Measurements from ENCODE around the gene TMEM204.

DNA sequence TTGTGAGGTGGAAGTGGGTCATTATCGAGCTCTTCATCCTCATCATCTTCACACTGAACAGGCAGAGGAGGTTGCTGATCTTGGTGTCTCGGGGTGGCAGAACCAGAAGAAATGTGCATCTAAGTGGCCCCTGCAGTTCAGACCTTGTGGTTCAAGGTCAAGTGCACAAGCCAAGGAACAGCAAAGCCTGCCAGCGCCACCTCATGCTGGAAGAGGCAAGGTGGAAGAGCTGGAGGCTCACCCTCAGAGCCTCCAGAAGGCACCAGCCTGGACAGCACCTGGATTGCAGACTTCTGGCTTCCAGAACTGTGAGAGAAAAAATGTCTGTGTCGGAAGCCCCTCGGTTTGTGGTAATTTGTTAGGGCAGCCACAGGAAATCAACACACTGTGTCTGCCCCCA is 45.7 kb downstream of the TMEM204 start:
- no peak for TF ChIP-seq POLR2AphosphoS5 (IDR thresholded peaks at IDR 0.05; ENCODE audit: low read depth, low read length)
- no peak for TF ChIP-seq GABPA (IDR thresholded peaks at IDR 0.05; ENCODE audit: low read depth)
- no peak for TF ChIP-seq GATA2 (CRISPR knock-in tag; IDR thresholded peaks at IDR 0.05)
- TF ChIP-seq CTCF (IDR thresholded peaks at IDR 0.05): no peak
- TF ChIP-seq RAD21 (IDR thresholded peaks at IDR 0.05; ENCODE audit: low read length): no peak
- TF ChIP-seq EP300 (IDR thresholded peaks at IDR 0.05; ENCODE audit: borderline replicate concordance in 1 of 2, low read depth in 1 of 2, low read length in 1 of 2): no peak
- no peak for TF ChIP-seq TAF1 (IDR thresholded peaks at IDR 0.05; ENCODE audit: borderline replicate concordance, low read depth, low read length)
- TF ChIP-seq USF1 (IDR thresholded peaks at IDR 0.05; ENCODE audit: borderline replicate concordance, low read depth): no peak
- TF ChIP-seq FOXJ3 (CRISPR knock-in tag; IDR thresholded peaks at IDR 0.05): no peak
- TF ChIP-seq RXRA (IDR thresholded peaks at IDR 0.05; ENCODE audit: borderline replicate concordance, low read depth): no peak
- TF ChIP-seq EZH2phosphoT487 (IDR thresholded peaks at IDR 0.05; ENCODE audit: borderline replicate concordance, low read depth): no peak
- no peak for TF ChIP-seq RCOR1 (IDR thresholded peaks at IDR 0.05; ENCODE audit: low read length)
- no peak for TF ChIP-seq FOXM1 (IDR thresholded peaks at IDR 0.05; ENCODE audit: low read depth)
- no peak for TF ChIP-seq YY1 (IDR thresholded peaks at IDR 0.05; ENCODE audit: low read depth)
